Measurements from ENCODE around the gene SVOPL.

SVOPL gene

GRCh38 chr7:138726288-138726687, 25.1 kb upstream of the SVOPL start:
- no peaks in the 10 kb centered on the region for H3K9me3 ChIP-seq (ENCODE audit: control insufficient read depth, low read length)
- no peak overlapping the region for H3K4me3 ChIP-seq (ENCODE audit: low read depth, low read length)
- TF ChIP-seq CTCF (IDR thresholded peaks at IDR 0.05), result no peak
- no peak overlapping the region for H3K27ac ChIP-seq
- no peaks in the 10 kb centered on the region for H3K27me3 ChIP-seq (ENCODE audit: control insufficient read depth, insufficient read depth, low read length)
- H3K4me1 ChIP-seq, result no peaks in the 10 kb centered on the region
- no peak overlapping the region for H2AFZ ChIP-seq
- no peak overlapping the region for H3K4me2 ChIP-seq (ENCODE audit: low read length)
- no peaks in the 10 kb centered on the region for H3K79me2 ChIP-seq
- no peaks in the 10 kb centered on the region for H3K36me3 ChIP-seq (ENCODE audit: control insufficient read depth, insufficient read depth, low read length)
- H3K9ac ChIP-seq, result no peak overlapping the region

DNA sequence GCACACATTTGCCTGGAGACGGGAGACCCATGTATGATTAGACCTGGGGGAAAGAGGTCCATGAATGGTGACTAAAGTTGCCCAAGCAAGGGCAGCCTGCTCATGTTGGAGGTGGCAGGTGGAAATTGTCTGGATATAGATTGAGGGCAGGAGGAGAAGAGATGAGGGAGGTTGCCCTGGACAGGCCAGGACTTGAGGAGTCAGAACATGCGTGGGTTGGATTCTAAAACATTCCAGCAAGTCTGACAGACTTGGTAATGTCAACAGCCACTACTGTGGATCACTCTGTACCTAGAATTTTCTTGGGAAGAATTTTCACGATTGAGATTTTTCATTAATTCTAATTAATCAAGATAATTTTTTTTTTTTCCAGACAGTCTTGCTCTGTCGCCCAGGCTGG, 19.1 kb upstream of the SVOPL start:
- H3K4me2 ChIP-seq (ENCODE audit: low read length), result no peak overlapping the region
- no peak overlapping the region for H2AFZ ChIP-seq
- no peak overlapping the region for H3K9ac ChIP-seq
- no peaks in the 10 kb centered on the region for H3K79me2 ChIP-seq
- H3K4me1 ChIP-seq, result no peaks in the 10 kb centered on the region
- H3K9me3 ChIP-seq (ENCODE audit: control insufficient read depth, low read length), result no peaks in the 10 kb centered on the region
- no peaks in the 10 kb centered on the region for H3K27me3 ChIP-seq (ENCODE audit: control insufficient read depth, insufficient read depth, low read length)
- no peak overlapping the region for H3K4me3 ChIP-seq (ENCODE audit: low read depth, low read length)
- no peak overlapping the region for H3K27ac ChIP-seq
- no peaks in the 10 kb centered on the region for H3K36me3 ChIP-seq (ENCODE audit: control insufficient read depth, insufficient read depth, low read length)
- no peak for TF ChIP-seq CTCF (IDR thresholded peaks at IDR 0.05)

- Histone ChIP-seq H3K4me3 (ENCODE audit: low read depth, low read length) (no peak overlapping the region), H3K4me2 (ENCODE audit: low read length) (no peak overlapping the region), H3K27ac (no peak overlapping the region), H3K79me2 (no peaks in the 10 kb centered on the region), H3K9ac (no peak overlapping the region), H3K27me3 (ENCODE audit: control insufficient read depth, insufficient read depth, low read length) (no peaks in the 10 kb centered on the region), H2AFZ (no peak overlapping the region), H3K36me3 (ENCODE audit: control insufficient read depth, insufficient read depth, low read length) (no peaks in the 10 kb centered on the region), H3K4me1 (no peaks in the 10 kb centered on the region), H3K9me3 (ENCODE audit: control insufficient read depth, low read length) (no peaks in the 10 kb centered on the region)
- TF ChIP-seq CTCF (IDR thresholded peaks at IDR 0.05), result no peak
Measured at GRCh38 chr7:138716889-138717288, 15.7 kb upstream of the SVOPL start.

GRCh38 chr7:138713191-138713590, 12.0 kb upstream of the SVOPL start:
- Histone ChIP-seq H3K36me3 (ENCODE audit: control insufficient read depth, insufficient read depth, low read length) (no peaks in the 10 kb centered on the region), H3K79me2 (no peaks in the 10 kb centered on the region), H3K27me3 (ENCODE audit: control insufficient read depth, insufficient read depth, low read length) (no peaks in the 10 kb centered on the region), H3K27ac (no peak overlapping the region), H2AFZ (no peak overlapping the region), H3K9me3 (ENCODE audit: control insufficient read depth, low read length) (no peaks in the 10 kb centered on the region), H3K9ac (no peak overlapping the region), H3K4me1 (no peaks in the 10 kb centered on the region), H3K4me2 (ENCODE audit: low read length) (no peak overlapping the region), H3K4me3 (ENCODE audit: low read depth, low read length) (no peak overlapping the region)
- no peak for TF ChIP-seq CTCF (IDR thresholded peaks at IDR 0.05)

GRCh38 chr7:138712652-138713051, 11.5 kb upstream of the SVOPL start:
- H3K9me3 ChIP-seq (ENCODE audit: control insufficient read depth, low read length), result no peaks in the 10 kb centered on the region
- H3K4me3 ChIP-seq (ENCODE audit: low read depth, low read length), result no peak overlapping the region
- no peaks in the 10 kb centered on the region for H3K36me3 ChIP-seq (ENCODE audit: control insufficient read depth, insufficient read depth, low read length)
- no peaks in the 10 kb centered on the region for H3K27me3 ChIP-seq (ENCODE audit: control insufficient read depth, insufficient read depth, low read length)
- H2AFZ ChIP-seq, result no peak overlapping the region
- no peak overlapping the region for H3K9ac ChIP-seq
- no peak overlapping the region for H3K4me2 ChIP-seq (ENCODE audit: low read length)
- H3K4me1 ChIP-seq, result no peaks in the 10 kb centered on the region
- H3K27ac ChIP-seq, result no peak overlapping the region
- TF ChIP-seq CTCF (IDR thresholded peaks at IDR 0.05), result no peak
- no peaks in the 10 kb centered on the region for H3K79me2 ChIP-seq
